HEK293T (cell line): Measurements from ENCODE around the gene PF4V1.

Experiments used
- BHLHE40 ChIP-seq: fragments of 450-650 bp; IDR thresholded peaks from 2 replicates; pipeline ENCODE4 v1.6.1; 2016; ENCODE audit warnings: mild to moderate bottlenecking, moderate library complexity, borderline replicate concordance
- ELF4 ChIP-seq: fragments of 450-650 bp; IDR thresholded peaks from 2 replicates; pipeline ENCODE4 v1.6.1; 2017; ENCODE audit warnings: antibody characterized with exemption
- FOXA1 ChIP-seq: fragments of 450-650 bp; IDR thresholded peaks from 2 replicates; pipeline ENCODE4 v1.6.1; 2016; ENCODE audit warnings: mild to moderate bottlenecking
- HDGF ChIP-seq: fragments of 450-650 bp; IDR thresholded peaks from 2 replicates; pipeline ENCODE4 v1.6.1; 2017; ENCODE audit warnings: antibody characterized with exemption, borderline replicate concordance
- NFRKB ChIP-seq: fragments of 450-650 bp; IDR thresholded peaks from 2 replicates; pipeline ENCODE4 v1.6.1; 2016; ENCODE audit warnings: mild to moderate bottlenecking, moderate library complexity
- SP1 ChIP-seq: fragments of 450-650 bp; IDR thresholded peaks from 2 replicates; pipeline ENCODE4 v1.6.1; 2017
- SUZ12 ChIP-seq: fragments of 450-650 bp; IDR thresholded peaks from 2 replicates; pipeline ENCODE4 v1.6.1; 2016; ENCODE audit warnings: mild to moderate bottlenecking
- TARDBP ChIP-seq: fragments of 450-650 bp; IDR thresholded peaks from 2 replicates; pipeline ENCODE4 v1.6.1; 2016

DNA sequence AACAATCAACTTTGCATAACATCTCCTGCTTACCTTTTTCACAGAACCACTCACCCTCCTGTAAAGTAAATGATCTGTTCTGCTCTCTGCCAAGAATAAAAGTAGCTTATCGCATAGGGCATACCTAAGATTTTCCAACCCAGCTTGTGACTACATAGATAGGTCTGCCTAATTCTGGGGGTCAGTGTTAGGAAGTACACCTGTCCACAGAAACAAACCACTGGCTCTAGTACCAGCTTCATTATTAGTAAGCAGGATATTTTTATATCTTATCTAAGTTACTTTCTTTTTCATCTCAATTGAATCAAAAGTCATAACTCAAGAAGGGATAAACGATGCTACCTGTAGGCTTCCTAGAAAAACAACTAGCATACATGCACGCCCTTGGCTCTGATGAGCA lies 39.9 kb downstream of the PF4V1 start:
- TF ChIP-seq SUZ12 (no peak), ELF4 (no peak), TARDBP (no peak), HDGF (no peak), BHLHE40 (no peak), SP1 (no peak), NFRKB (no peak), FOXA1 (no peak)
